Measurements from ENCODE around the gene AURKB. TPM values are rescaled to one million over a fixed set of nuclear protein-coding genes. Genes with fewer than 3 reads are reported as not detected.
A peak's percentile ranks its signal among the peaks of the same experiment; 100 is the strongest.

Gene AURKB
- total and polyA plus RNA-seq, 2 of the 13 experiments (the other 11 are each of a cell fraction or from before 2014, with no cell fraction given), result 29.5 to 75.3 TPM

- TF ChIP-seq, protein P1, sequence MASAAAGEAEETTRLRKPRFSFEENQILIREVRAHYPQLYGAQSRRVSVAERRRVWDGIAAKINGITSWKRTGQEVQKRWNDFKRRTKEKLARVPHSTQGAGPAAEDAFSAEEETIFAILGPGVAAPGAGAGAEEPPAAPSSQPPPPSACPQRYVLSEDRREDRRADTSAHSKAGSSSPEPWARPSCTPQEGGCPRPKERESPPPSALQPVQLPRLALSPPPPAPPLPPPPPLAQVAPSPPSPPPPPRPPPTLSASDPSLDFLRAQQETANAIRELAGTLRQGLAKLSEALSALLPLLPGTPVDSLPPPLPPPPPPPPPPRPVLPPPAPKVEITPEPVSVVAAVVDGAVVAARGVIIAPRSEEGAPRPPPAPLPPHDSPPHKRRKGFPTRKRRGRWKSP (CRISPR knock-in tag; IDR thresholded peaks at IDR 0.05), result peak; percentile 74; the same call in 1 of the 2 replicates
- TF ChIP-seq RBM39 (IDR thresholded peaks at IDR 0.05; ENCODE audit: low read depth, low read length, poor library complexity, severe bottlenecking), result peak; percentile 58
- TF ChIP-seq ZZZ3 (CRISPR knock-in tag; IDR thresholded peaks at IDR 0.05; ENCODE audit: borderline replicate concordance), result peak; percentile 53; the same call in 1 of the 2 replicates
- TF ChIP-seq, protein P2, sequence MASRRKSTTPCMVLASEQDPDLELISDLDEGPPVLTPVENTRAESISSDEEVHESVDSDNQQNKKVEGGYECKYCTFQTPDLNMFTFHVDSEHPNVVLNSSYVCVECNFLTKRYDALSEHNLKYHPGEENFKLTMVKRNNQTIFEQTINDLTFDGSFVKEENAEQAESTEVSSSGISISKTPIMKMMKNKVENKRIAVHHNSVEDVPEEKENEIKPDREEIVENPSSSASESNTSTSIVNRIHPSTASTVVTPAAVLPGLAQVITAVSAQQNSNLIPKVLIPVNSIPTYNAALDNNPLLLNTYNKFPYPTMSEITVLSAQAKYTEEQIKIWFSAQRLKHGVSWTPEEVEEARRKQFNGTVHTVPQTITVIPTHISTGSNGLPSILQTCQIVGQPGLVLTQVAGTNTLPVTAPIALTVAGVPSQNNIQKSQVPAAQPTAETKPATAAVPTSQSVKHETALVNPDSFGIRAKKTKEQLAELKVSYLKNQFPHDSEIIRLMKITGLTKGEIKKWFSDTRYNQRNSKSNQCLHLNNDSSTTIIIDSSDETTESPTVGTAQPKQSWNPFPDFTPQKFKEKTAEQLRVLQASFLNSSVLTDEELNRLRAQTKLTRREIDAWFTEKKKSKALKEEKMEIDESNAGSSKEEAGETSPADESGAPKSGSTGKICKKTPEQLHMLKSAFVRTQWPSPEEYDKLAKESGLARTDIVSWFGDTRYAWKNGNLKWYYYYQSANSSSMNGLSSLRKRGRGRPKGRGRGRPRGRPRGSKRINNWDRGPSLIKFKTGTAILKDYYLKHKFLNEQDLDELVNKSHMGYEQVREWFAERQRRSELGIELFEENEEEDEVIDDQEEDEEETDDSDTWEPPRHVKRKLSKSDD (CRISPR knock-in tag; IDR thresholded peaks at IDR 0.05; ENCODE audit: low read depth), result 0 out of 2 replicates have a peak, but pooled peaks have one; percentile 43
- no peak for TF ChIP-seq IKZF1 (IDR thresholded peaks at IDR 0.05)
- TF ChIP-seq ZFYVE20 (CRISPR knock-in tag; IDR thresholded peaks at IDR 0.05; ENCODE audit: borderline replicate concordance, low read depth), result peak; percentile 78; the same call in 1 of the 2 replicates
- TF ChIP-seq ASH2L (IDR thresholded peaks at IDR 0.05; ENCODE audit: insufficient read length, low read depth, low read length), result peak; percentile 3
- TF ChIP-seq ZNF777 (CRISPR knock-in tag; IDR thresholded peaks at IDR 0.05), result peak; percentile 58; the same call in 1 of the 2 replicates
- peak; percentile 94 for TF ChIP-seq DMAP1 (CRISPR knock-in tag; IDR thresholded peaks at IDR 0.05)
- TF ChIP-seq ZNF232 (CRISPR knock-in tag; IDR thresholded peaks at IDR 0.05; ENCODE audit: borderline replicate concordance), result 0 out of 2 replicates have a peak, but pooled peaks have one; percentile 10
- no peak for TF ChIP-seq USF2 (IDR thresholded peaks at IDR 0.05; ENCODE audit: low read depth, low read length)
- 0 out of 2 replicates have a peak, but pooled peaks have one; percentile 21 for TF ChIP-seq USF2 (CRISPR knock-in tag; IDR thresholded peaks at IDR 0.05; ENCODE audit: borderline replicate concordance)
- TF ChIP-seq CAMTA2 (CRISPR knock-in tag; IDR thresholded peaks at IDR 0.05; ENCODE audit: borderline replicate concordance), result no peak
- TF ChIP-seq ZFP36L2 (CRISPR knock-in tag; IDR thresholded peaks at IDR 0.05), result no peak
- TF ChIP-seq RFX5 (IDR thresholded peaks at IDR 0.05; ENCODE audit: low read depth, low read length), result peak; percentile 58; the same call in 1 of the 2 replicates
- no peak for TF ChIP-seq RAD21 (CRISPR knock-in tag; IDR thresholded peaks at IDR 0.05)
- TF ChIP-seq E2F1 (CRISPR knock-in tag; IDR thresholded peaks at IDR 0.05), result peak; percentile 98
- TF ChIP-seq NKX3-1 (CRISPR knock-in tag; IDR thresholded peaks at IDR 0.05), result 0 out of 2 replicates have a peak, but pooled peaks have one; percentile 30
- TF ChIP-seq ZNF619 (CRISPR knock-in tag; IDR thresholded peaks at IDR 0.05), result peak; percentile 79; the same call in 1 of the 2 replicates
These were observed at the start of gene AURKB (continued) for GRCh38 chr17:8209907-8210760.

Data from HepG2 (cell line).